MM.1S (cell line): ENCODE data around the gene ANKS1B.

Experiments
- EZH2 ChIP-seq: fragments of 300-600 bp; sonication (generic); optimal IDR thresholded peaks from 2 replicates; pipeline ENCODE3; 2017; ENCODE audit warnings: low read depth, mild to moderate bottlenecking, antibody characterized with exemption, low read length, mixed read lengths
- TF ChIP-seq, protein P1 (sequence below): fragments of 300-600 bp; sonication (generic); IDR thresholded peaks from 2 replicates; pipeline ENCODE4 v1.5.1; 2016; ENCODE audit warnings: antibody characterized with exemption, low read length, mixed read lengths

- TF ChIP-seq, protein P1, sequence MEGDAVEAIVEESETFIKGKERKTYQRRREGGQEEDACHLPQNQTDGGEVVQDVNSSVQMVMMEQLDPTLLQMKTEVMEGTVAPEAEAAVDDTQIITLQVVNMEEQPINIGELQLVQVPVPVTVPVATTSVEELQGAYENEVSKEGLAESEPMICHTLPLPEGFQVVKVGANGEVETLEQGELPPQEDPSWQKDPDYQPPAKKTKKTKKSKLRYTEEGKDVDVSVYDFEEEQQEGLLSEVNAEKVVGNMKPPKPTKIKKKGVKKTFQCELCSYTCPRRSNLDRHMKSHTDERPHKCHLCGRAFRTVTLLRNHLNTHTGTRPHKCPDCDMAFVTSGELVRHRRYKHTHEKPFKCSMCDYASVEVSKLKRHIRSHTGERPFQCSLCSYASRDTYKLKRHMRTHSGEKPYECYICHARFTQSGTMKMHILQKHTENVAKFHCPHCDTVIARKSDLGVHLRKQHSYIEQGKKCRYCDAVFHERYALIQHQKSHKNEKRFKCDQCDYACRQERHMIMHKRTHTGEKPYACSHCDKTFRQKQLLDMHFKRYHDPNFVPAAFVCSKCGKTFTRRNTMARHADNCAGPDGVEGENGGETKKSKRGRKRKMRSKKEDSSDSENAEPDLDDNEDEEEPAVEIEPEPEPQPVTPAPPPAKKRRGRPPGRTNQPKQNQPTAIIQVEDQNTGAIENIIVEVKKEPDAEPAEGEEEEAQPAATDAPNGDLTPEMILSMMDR: no peak
- TF ChIP-seq EZH2: no peak
These were observed 184.1 kb downstream of the ANKS1B start for GRCh38 chr12:99800605-99801004.
